AG09319 (cell line): ENCODE measurements around the gene IL1RAP.

ENCODE experiments used
- DNase-seq: peaks from one replicate; pipeline ENCODE4 v3.0.0-alpha.2; 2010; ENCODE audit warnings: low read depth; ENCODE audit errors: extremely low read depth
- TF ChIP-seq, protein P1 (sequence below): IDR thresholded peaks from 2 replicates; pipeline ENCODE4 v1.5.1; 2011; ENCODE audit warnings: low read depth, mild to moderate bottlenecking, inconsistent platforms, low read length, moderate library complexity

Gene IL1RAP

DNA sequence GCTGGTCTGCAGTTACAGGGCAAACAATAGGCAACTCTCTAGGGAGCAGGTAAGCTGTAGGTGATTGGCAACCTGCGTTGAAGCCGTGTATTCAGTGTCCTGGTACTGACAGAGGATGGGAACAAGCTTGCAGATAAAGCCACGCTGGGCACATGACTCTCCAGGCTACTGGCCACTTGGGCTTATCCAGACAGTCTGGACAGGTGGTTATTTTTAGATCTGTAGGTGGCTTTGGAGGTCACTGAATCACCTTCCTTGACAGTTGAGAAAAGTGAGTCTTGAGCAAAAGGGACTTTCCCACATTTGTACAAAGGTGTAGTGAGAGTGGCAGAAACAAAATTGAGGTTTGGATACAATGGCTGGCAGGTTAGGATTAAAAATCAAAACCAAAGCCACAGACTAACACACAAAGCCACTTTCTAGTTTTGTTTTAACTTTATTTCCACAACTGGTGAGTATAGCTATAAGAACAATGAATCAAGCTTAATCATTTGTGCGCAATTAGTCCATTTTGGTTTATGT lies 22.3 kb upstream of the IL1RAP start:
- TF ChIP-seq, protein P1, sequence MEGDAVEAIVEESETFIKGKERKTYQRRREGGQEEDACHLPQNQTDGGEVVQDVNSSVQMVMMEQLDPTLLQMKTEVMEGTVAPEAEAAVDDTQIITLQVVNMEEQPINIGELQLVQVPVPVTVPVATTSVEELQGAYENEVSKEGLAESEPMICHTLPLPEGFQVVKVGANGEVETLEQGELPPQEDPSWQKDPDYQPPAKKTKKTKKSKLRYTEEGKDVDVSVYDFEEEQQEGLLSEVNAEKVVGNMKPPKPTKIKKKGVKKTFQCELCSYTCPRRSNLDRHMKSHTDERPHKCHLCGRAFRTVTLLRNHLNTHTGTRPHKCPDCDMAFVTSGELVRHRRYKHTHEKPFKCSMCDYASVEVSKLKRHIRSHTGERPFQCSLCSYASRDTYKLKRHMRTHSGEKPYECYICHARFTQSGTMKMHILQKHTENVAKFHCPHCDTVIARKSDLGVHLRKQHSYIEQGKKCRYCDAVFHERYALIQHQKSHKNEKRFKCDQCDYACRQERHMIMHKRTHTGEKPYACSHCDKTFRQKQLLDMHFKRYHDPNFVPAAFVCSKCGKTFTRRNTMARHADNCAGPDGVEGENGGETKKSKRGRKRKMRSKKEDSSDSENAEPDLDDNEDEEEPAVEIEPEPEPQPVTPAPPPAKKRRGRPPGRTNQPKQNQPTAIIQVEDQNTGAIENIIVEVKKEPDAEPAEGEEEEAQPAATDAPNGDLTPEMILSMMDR: no peak
- DNase-seq: no peak

DNA sequence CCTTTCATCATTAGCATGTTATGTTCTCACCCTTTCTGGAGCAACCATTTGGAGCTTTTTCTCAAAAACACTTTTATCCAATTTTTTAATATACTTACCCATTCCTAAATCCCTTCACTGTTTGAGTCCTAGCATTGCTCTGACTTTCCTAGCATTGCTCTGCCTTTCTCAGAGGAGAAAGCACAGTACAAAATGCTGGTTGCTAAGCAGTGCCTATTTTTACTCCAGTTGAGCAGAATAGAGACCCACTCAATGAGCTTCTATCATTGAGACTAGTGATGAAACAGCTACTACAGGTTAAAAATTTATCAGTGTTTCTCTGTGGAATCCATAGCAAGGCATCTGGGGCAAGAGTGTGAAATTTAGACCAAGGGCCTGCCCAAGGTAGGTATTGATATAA lies 21.8 kb upstream of the IL1RAP start:
- TF ChIP-seq, protein P1: no peak
- no peak for DNase-seq

DNA sequence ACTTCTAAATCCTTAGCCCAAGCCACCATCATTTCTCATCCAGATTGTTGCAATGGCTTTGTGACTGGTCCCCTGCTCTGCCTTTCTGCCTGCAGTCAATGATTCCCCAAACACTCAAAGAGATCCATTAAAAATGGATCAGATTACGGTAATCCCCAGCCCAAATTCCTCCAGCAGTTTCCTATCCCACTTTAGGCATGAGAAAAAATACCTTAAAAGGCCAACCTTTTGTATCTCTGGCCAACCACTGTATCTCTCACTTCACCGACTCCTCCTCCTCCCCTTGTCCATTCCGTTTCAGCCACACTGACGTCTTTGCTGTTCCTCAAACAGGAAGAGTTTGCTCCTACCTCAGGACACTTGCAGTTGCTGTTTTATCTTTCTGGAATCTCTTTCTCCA lies 20.9 kb upstream of the IL1RAP start:
- no peak for DNase-seq
- TF ChIP-seq, protein P1: no peak

DNA sequence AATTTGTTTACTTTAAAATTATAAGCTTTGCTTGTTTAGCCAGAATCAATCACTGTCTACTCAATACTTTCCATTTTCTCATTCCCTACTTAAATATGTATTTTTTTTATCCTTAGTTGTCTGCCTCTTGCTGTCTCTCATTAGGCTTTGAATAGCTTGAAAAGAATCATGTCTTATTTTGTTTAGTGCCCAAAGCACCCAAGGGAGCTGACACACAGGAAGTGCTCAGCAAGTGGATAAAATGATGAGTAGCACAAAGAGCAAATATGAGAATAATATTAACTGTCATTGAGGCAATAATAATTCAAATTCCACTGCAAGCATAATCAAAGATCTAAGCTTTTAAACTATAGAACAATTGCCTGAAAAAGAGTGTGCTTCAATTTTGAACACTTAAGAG lies 19.0 kb upstream of the IL1RAP start:
- DNase-seq: no peak
- TF ChIP-seq, protein P1: no peak

DNA sequence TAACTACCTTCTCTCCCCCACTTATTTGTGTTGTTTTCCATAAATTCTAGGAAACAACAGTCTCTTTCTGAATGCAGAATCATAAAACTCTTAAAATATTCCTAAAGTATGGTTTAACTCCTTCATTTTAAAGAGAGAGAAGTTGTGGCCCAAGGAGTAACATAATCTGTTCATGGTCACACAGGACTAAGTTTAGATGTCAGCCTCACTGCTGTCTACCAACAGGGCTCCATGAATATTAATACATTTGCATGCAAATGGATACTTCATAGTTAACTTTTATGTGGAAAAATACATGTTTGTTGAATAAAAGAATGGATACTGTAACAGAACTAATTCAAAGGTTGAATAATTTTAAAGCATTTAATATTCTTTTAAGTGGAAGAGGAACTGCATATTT lies 18.5 kb upstream of the IL1RAP start:
- DNase-seq: no peak
- TF ChIP-seq, protein P1: no peak

DNA sequence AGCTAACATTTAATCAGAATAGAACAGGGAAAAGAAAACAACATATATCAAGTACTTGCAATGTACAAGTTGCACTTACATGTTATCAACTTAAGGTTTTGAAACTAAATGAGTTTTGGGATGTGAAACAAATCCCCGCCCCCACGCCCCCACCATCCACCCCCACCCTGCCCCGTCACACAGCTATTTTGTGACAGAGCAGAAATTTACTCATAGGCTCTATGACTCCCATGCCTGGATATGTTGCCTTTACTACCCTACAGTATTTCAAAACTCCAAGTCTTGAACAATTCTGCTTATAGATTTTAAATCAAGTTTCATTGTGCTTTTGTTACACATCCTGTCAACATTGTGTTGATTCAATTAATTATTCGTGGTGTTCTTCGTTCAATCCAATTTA lies 18.1 kb upstream of the IL1RAP start:
- TF ChIP-seq, protein P1: no peak
- DNase-seq: no peak

DNA sequence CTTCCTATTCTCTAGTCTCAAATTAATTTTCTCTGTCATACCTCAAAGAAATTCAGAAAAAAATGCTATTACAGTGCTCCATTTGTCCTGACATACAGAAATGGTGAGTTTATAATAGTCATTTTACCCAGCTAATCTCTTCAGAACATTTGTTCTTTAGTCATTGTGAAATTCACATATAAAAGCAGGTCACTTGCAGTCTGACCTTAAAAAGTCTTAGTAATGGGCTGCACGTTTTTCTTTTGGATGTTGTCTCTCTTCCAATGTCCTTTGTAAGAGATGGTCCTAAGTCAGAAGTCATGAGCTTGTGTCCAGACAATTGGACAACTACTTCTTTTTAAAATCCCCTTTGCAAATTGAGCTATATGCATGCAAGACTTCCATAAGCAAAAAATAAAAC lies 17.0 kb upstream of the IL1RAP start:
- TF ChIP-seq, protein P1: no peak
- no peak for DNase-seq
